ENCODE results near the gene SPRY1.

SPRY1 gene

GRCh38 chr4:123380728-123381716 is 15.6 kb upstream of the SPRY1 start:
- no peak for DNase-seq

- no peak for DNase-seq
Measured at GRCh38 chr4:123381996-123382395, 14.6 kb upstream of the SPRY1 start.

- DNase-seq = no peak
Measured at GRCh38 chr4:123383566-123383965, 13.0 kb upstream of the SPRY1 start.

- DNase-seq = peak; percentile 35
Measured at GRCh38 chr4:123386609-123387008, 10.0 kb upstream of the SPRY1 start.

GRCh38 chr4:123390846-123391456 is 5.6 kb upstream of the SPRY1 start:
- DNase-seq = peak; percentile 59

- no peak for DNase-seq
Measured at GRCh38 chr4:123393721-123394120, 2.9 kb upstream of the SPRY1 start.

- peak; percentile 74 for DNase-seq
Measured at GRCh38 chr4:123397144-123398065, 810 bp downstream of the SPRY1 start.

- DNase-seq = peak; percentile 65
Measured at GRCh38 chr4:123398066-123398852, 1.7 kb downstream of the SPRY1 start.

GRCh38 chr4:123398853-123399626 is 2.4 kb downstream of the SPRY1 start:
- peak; percentile 63 for DNase-seq

- peak; percentile 29 for DNase-seq
Measured at GRCh38 chr4:123399627-123400358, 3.2 kb downstream of the SPRY1 start.

- no peak for DNase-seq
Measured at GRCh38 chr4:123401271-123402120, 4.9 kb downstream of the SPRY1 start.

- DNase-seq = no peak
Measured at GRCh38 chr4:123402121-123402465, 5.5 kb downstream of the SPRY1 start.

GRCh38 chr4:123403080-123403604 is 6.5 kb downstream of the SPRY1 start:
- no peak for DNase-seq

GRCh38 chr4:123404533-123404932 is 7.9 kb downstream of the SPRY1 start:
- no peak for DNase-seq

GRCh38 chr4:123405267-123405865 is 8.8 kb downstream of the SPRY1 start:
- DNase-seq = no peak

- no peak for DNase-seq
Measured at GRCh38 chr4:123406872-123407271, 10.3 kb downstream of the SPRY1 start.

- DNase-seq = no peak
Measured at GRCh38 chr4:123408471-123409084, 12.0 kb downstream of the SPRY1 start.

GRCh38 chr4:123409334-123409733 is 12.7 kb downstream of the SPRY1 start:
- DNase-seq = no peak

GRCh38 chr4:123411514-123411913 is 14.9 kb downstream of the SPRY1 start:
- DNase-seq = no peak

Data from hematopoietic multipotent progenitor cell treated with erythropoietin and hydrocortisone succinate and interleukin-3 and kit ligand, for 8 days (in vitro differentiated cells).